GM23338 (cell line): ENCODE measurements around the gene CTNS.

Source experiments
- CREB1 ChIP-seq: fragments of 250-450 bp; sonication (Bioruptor Pico); IDR thresholded peaks from 2 replicates; pipeline ENCODE4 v1.5.0; 2020; ENCODE audit warnings: low read depth, mild to moderate bottlenecking, moderate library complexity
- EZH2 ChIP-seq: fragments of 200-600 bp; sonication (generic); IDR thresholded peaks from one replicate; pipeline ENCODE4 v1.8.0; 2017; ENCODE audit warnings: antibody characterized with exemption, mild to moderate bottlenecking, low read depth; ENCODE audit not compliant: unreplicated experiment
- POLR2AphosphoS5 ChIP-seq: IDR thresholded peaks from 2 replicates; pipeline ENCODE4 v1.6.1; 2016; ENCODE audit warnings: antibody characterized with exemption, low read depth
- ZNF331 ChIP-seq: fragments of 250-450 bp; sonication (Bioruptor Pico); IDR thresholded peaks from 2 replicates; pipeline ENCODE4 v1.5.0; 2020; ENCODE audit warnings: low read depth, mild to moderate bottlenecking, moderate library complexity
- TF ChIP-seq, protein P1 (sequence below), 2 experiments: fragments of 200-600 bp in 1 of 2; sonication (generic) in 1 of 2; conservative IDR thresholded peaks; 2 replicates each; pipeline versions ENCODE4 v1.5.1 to v1.6.1; 2016 to 2017; ENCODE audit warnings: antibody characterized with exemption in 2 of 2, low read depth in 2 of 2, mild to moderate bottlenecking in 2 of 2, moderate library complexity in 1 of 2
- TF ChIP-seq, protein P2 (sequence below): IDR thresholded peaks from one replicate; pipeline ENCODE4 v1.6.1; 2018; ENCODE audit warnings: antibody characterized with exemption; ENCODE audit not compliant: unreplicated experiment

DNA sequence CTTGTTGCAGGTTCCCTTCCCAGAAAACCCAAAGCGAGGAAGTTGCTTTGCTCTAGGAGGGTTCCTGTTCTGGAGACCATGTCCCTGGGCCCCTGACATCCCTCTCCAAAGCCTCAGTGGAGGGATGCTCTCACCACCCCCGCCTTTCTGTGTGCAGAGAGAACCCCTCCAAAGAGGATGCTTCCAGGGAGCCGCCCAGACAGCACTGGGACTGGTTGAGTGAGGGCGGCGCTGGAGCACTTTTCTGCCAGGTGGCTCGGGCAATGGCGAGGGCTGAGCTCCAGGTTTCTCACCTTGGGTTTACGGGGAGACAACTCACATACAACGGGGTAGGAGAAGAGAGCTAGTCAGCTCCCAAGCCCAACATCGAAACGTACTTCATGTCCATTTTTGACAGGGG, 39.3 kb downstream of the CTNS start:
- TF ChIP-seq, protein P1, sequence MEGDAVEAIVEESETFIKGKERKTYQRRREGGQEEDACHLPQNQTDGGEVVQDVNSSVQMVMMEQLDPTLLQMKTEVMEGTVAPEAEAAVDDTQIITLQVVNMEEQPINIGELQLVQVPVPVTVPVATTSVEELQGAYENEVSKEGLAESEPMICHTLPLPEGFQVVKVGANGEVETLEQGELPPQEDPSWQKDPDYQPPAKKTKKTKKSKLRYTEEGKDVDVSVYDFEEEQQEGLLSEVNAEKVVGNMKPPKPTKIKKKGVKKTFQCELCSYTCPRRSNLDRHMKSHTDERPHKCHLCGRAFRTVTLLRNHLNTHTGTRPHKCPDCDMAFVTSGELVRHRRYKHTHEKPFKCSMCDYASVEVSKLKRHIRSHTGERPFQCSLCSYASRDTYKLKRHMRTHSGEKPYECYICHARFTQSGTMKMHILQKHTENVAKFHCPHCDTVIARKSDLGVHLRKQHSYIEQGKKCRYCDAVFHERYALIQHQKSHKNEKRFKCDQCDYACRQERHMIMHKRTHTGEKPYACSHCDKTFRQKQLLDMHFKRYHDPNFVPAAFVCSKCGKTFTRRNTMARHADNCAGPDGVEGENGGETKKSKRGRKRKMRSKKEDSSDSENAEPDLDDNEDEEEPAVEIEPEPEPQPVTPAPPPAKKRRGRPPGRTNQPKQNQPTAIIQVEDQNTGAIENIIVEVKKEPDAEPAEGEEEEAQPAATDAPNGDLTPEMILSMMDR (conservative IDR thresholded peaks at IDR 0.05; ENCODE audit: low read depth in 2 of 2): no peak
- no peak for TF ChIP-seq EZH2
- TF ChIP-seq CREB1: no peak
- no peak for TF ChIP-seq POLR2AphosphoS5
- TF ChIP-seq, protein P2, sequence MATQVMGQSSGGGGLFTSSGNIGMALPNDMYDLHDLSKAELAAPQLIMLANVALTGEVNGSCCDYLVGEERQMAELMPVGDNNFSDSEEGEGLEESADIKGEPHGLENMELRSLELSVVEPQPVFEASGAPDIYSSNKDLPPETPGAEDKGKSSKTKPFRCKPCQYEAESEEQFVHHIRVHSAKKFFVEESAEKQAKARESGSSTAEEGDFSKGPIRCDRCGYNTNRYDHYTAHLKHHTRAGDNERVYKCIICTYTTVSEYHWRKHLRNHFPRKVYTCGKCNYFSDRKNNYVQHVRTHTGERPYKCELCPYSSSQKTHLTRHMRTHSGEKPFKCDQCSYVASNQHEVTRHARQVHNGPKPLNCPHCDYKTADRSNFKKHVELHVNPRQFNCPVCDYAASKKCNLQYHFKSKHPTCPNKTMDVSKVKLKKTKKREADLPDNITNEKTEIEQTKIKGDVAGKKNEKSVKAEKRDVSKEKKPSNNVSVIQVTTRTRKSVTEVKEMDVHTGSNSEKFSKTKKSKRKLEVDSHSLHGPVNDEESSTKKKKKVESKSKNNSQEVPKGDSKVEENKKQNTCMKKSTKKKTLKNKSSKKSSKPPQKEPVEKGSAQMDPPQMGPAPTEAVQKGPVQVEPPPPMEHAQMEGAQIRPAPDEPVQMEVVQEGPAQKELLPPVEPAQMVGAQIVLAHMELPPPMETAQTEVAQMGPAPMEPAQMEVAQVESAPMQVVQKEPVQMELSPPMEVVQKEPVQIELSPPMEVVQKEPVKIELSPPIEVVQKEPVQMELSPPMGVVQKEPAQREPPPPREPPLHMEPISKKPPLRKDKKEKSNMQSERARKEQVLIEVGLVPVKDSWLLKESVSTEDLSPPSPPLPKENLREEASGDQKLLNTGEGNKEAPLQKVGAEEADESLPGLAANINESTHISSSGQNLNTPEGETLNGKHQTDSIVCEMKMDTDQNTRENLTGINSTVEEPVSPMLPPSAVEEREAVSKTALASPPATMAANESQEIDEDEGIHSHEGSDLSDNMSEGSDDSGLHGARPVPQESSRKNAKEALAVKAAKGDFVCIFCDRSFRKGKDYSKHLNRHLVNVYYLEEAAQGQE: no peak
- TF ChIP-seq ZNF331 (CRISPR knock-in tag): no peak
